Muscle of back (tissue), 11 donors: ENCODE results near the gene TMEM45B. TPM values are rescaled to one million over a fixed set of nuclear protein-coding genes. Genes with fewer than 3 reads are reported as not detected.
"Not testable (repeated sequence)": the region's sequence is repeated elsewhere in the genome, so short reads cannot be mapped to it uniquely, and the experiment has no call there.

Experiments
- DNase-seq, 3 donors: peaks; one replicate each; pipeline versions ENCODE4 v3.0.0 to v3.0.0-alpha.2; 2013
- polyA plus RNA-seq, 10 donors: library from polyadenylated mRNA; unstranded; fragments of 120-200 nt; gene quantifications; one replicate each; pipeline ENCODE4 v1.2.1, GENCODE V29; 2013; ENCODE audit not compliant: insufficient read length in 10 of 10

Gene TMEM45B
- polyA plus RNA-seq, 10 donors: 0.15 to 1.9 (median 0.39) TPM

DNA sequence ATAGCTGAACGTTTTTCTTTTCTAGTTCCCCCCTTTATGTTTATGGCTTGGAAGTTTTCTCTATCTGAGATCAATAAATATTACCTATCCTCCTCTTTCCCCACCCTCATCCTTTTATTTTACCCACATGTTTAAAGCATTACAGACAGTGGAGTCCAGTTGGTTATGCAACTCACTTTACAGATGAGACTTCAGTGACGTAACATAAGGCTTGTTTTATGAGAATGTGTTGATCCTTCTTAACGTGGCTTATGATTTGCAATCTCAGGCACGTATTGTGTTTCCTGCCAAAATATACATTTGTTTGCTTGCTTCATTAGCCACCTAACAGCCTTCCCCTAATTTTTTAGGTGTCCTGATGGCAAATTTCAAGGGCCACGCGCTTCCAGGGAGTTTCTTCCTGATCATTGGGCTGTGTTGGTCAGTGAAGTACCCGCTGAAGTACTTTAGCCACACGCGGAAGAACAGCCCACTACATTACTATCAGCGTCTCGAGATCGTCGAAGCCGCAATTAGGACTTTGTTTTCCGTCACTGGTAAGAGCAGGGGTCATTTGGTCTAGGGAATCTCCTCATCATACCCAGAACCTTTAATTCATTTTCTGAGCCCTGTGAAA is 36.6 kb downstream of the TMEM45B start:
- no peak for DNase-seq

DNA sequence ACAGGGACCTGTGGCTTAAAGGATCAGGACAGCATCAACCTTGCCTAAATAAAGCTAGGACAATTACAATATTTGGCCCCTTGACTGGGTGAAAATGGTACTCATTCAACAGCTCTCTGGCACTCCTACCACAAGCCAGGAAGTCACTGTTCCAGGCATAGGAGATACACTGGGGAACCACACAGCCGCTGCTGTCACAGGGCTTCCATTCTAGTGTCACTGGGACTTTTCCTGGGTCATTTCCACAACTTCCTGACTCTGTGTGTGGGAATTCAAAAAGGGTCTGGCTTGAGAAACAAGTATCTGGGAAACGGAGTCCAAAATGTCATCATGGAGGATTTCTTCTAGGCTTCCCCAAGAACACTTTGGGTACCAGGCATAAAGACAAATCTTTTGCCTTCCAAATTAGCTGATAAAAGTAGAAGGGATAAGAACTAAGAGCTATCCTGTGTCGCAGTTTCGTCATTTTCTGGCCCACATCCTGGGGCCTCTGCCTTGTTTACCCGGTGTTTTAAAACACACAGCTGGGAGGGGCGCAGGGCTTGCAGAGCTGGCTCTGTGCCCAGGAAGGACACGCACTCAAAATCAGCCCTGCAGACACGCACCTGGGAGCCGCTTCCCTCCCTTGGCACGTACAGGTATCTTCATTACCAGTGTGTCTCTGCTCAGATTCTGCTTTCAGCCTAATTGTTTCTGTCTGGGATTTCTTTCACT is 38.0 kb downstream of the TMEM45B start:
- DNase-seq: peak in 2 of 3 donors; percentile 40 to 70

DNA sequence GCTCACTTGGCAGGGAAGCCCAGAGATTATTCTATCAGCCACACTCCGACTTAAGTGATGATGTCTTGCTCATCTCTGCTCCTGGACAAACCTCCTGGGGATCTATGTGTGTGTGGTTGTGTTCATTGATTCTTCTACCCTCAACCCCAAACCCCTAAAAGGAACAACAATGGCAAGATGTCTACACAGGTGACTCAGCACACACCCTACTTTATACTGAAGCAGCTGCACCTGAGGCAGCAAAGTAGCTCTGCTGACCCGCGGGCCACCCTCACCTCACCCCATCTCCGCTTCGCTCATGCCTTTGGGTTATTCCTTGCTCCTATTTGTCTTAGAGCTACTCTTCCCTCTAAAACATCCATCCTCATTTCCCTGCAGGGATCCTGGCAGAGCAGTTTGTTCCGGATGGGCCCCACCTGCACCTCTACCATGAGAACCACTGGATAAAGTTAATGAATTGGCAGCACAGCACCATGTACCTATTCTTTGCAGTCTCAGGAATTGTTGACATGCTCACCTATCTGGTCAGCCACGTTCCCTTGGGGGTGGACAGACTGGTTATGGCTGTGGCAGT is 38.7 kb downstream of the TMEM45B start:
- DNase-seq: no peak

DNA sequence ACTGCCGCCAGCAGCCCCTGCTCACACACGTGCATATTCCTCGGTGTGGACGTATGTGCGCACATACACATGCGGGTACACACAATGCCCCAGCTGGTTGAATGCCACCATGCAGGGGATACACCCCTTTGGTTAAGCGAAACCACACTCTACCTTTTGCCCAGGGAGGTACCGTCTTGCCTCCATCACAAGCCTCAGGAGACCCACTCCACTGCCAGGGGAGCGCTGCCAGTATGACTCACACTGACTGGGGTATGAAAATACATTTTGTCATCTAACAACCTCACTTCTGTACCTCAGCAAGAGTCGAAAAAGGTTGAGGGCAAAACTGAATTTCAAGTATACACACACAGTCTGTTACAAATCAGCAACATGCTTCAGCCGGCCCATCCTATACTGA is 39.4 kb downstream of the TMEM45B start:
- DNase-seq: no peak

GRCh38 chr11:129856036-129856435 is 40.4 kb downstream of the TMEM45B start:
- DNase-seq: no peak

DNA sequence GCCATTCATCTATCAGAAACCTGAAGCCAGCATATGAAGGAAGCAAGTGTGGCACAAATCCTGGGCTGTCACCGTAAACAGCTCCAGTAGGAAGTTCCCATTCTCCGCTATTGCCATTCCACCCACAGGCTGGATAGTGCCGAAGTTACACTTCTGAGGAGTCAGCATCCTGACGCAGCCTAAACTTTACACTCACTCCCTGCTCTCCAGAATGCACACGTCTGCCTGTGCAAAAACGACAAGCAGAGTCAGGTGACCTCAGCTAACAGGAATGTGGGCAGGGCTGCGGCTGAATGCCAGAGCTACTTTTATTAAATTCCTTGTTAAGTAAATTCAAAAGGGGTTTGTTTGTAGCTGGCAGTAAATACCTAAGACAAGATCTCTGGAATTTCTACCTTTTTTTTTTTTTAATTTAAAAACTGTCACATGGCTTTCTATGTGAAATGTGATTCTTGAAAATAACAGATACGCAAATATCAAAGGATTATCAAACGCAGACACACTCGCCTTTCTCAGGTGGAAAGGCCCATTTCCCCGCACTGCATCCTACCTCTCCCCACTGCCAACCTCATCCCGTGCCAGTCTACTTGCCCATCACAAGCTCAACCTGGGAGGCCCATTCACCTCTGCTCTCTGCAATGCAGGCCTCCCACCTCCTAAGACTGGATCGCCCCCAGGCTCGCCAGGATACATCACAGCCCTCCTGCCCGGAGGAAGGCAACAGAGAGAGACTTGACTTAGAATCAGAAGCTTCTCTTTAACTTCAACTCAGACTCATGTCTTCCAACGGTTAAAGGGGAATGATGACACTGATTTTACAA is 46.3 kb downstream of the TMEM45B start:
- peak; percentile 22 to 86 (median 58) for DNase-seq

GRCh38 chr11:129864811-129865210 is 49.2 kb downstream of the TMEM45B start:
- no peak for DNase-seq

DNA sequence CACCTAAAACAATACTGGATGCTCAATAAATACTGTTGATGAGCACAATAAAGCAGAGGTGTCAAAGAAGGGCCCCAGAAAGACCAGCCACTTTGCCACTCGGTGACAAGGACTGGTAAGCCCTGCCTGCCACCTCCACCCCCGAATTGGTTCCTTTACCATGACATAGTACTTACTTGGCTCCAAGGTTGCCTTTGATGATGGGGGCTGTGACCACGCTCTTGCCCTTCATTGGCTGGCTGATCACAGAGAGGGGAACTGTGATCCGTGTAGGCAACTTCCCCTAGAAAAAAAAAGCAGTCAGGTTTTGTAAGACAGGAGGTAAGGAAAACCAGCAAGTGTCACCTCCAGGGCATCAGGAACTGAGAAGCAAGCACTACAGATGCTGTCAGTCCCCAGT is 50.1 kb downstream of the TMEM45B start:
- DNase-seq: no peak

DNA sequence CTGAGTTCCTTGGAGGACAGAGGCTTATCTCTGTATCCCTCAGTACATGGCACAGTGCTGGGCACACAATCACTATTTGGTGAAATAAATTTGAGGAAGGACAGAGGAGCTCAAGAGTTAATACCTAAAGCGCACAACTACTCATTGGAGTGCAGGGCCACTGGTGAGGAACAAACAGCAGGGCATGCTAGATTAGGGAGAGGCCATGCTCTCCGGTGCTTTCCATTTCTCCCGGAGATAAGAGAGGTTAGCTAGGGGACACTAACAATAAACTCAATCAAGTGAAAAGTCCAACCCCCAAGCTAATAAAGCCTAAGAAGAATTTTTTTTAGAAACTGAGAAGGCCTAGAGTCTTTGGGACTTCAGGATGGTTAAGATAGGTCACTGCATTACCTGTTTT is 50.7 kb downstream of the TMEM45B start:
- DNase-seq: no peak

DNA sequence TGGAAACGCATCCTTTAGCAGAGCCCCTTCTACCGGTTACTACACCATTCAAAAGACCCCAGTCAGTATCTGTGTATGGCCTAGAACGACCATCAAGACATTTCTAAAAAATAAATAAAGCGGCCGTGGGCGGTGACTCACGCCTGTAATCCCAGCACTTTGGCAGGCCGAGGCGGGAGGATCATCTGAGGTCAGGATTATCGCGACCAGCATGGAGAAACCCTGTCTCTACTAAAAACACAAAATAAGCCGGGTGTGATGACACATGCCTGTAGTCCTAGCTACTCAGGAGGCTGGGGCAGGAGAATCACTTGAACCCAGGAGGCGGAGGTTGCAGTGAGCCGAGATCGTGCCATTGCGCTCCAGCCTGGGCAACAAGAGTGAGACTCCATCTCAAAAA is 53.0 kb downstream of the TMEM45B start:
- not testable (repeated sequence) for DNase-seq

DNA sequence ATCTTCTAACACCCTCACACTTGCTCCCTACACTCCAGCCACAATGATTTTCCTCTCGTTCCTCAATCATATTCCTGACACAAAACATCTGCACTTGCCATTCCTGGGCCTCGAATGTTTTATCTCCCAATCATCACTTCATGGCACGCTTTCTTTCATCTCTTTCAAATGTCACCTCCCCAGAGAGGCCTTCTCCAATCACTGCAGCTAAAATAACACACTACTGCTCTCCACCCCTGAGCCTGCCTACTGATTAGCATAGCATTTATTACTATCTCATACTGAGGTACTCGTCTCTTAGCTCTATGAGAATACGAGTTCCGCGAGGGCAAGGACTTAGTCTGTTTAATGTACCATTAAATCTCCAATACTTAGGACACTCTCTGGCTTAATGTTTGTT is 56.3 kb downstream of the TMEM45B start:
- no peak for DNase-seq

DNA sequence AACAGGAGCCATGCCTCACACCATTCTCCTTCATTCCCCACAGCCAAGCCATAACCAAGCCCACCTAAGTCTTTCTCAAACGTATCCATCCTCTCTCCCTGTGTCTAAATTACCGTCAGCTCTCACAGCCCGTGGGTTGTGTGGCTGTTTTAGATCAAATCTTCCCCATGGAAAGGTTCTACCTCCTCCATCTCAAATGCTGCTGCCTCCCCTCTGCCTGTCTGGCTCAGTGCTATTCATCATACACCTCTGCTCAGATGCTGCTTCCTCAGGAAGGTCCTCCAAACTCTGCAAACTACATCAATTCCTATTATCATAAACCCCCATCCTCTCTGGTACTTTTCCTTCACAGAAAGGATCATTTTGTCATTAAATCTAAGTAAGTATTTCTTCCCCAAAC is 64.7 kb downstream of the TMEM45B start:
- DNase-seq: no peak

- DNase-seq: peak in 1 of 3 donors; percentile 8
These were observed 66.0 kb downstream of the TMEM45B start for GRCh38 chr11:129881570-129882170.

GRCh38 chr11:129884581-129884980 is 68.9 kb downstream of the TMEM45B start:
- no peak for DNase-seq

DNA sequence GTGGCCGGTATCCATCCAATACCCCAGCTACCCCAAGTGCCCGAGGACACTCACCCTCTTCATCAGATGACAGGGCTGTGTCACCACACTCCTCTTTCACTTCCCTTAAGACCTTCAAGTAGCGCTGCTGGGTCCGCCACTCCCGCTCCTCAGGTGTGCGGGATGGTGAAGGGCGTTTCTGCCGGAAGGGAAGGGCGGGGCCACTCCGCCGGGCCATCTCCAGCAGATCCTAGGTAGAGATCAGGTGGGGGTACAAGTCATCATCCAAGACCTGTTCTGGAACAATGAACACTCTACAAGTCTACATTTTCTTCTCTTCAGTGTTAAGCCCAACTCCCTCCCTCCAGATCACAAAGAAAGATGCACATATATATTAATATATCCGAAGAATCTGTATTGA is 69.7 kb downstream of the TMEM45B start:
- DNase-seq: no peak

GRCh38 chr11:129888451-129888850 is 72.8 kb downstream of the TMEM45B start:
- DNase-seq: no peak

- DNase-seq: no peak
These were observed 78.9 kb downstream of the TMEM45B start for GRCh38 chr11:129894278-129895125.

GRCh38 chr11:129895126-129896041 is 79.7 kb downstream of the TMEM45B start, which contains the start of gene NFRKB:
TSS of gene NFRKB (minus strand) at chr11:129895578. CDS start at chr11:129892849, 2,729 bp downstream.
- peak; percentile 81 to 93 (median 84) for DNase-seq

DNA sequence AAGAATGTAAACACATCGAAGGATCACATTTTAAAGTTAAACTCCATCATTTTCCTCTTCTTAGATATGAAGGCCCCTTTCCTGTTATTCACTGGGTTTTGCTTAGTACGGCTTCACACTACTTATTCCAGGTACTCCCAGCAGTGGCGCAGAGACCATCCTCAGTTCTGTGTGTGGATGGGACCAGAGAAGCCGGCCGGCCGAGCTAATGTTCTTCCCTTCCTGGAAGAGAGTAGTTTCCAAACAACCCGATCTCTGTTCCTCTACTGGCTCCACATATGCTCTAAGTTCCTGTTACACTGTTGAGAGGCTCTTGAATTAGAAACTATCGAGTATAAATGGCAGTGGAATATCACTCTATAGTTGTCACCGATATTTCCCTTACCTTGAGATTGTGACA is 80.4 kb downstream of the TMEM45B start:
- no peak for DNase-seq

DNA sequence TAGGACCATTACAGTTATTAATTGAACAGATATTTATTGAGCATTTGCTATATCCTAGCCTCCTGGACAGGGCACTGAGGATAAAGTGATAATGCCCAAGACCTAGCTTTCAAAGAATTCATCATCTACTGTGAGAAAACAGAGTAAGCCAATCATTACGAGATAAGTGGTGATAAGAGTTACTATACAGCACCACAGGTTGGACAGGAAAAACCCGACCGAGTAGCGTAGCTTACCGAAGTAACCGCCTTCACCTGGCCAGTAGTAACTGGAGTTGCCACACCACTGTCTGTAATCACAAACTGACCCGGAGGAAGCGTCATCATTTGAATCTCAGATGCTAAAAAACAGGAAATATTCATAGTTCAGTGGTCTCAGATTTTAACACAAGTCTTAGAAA is 89.8 kb downstream of the TMEM45B start:
- no peak for DNase-seq
